Erythroblast (primary cell): ENCODE data around the gene ADM5.

Experiments used
- GATA1 ChIP-seq: IDR thresholded peaks from 2 replicates; pipeline ENCODE4 v1.6.1; 2011; ENCODE audit warnings: low read depth, mild to moderate bottlenecking, control low read depth, low read length, moderate library complexity
- POLR2A ChIP-seq: IDR thresholded peaks from 2 replicates; pipeline ENCODE4 v1.6.1; 2011; ENCODE audit warnings: mild to moderate bottlenecking, low read length

DNA sequence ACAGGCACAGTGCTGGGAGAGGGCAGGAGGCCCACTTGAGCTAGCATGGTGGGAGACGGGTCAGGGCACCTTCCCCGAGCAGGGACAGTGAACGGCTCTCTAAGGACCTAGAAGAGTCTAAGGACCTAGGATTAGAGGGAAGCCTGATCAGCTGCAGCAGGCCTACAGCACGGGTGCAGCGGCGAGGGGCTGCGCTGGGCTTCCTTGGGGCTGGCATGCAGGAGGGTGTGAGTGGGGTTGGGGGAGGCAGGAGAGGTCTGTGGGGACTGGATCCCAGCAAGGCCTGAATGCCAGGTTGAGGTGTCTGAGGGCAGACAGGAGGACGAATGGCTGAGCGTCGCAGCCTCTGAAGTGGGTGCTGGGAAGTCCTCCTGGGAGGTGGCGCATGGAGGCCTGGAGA is 43.8 kb upstream of the ADM5 start:
- TF ChIP-seq POLR2A (no peak), GATA1 (no peak)
